HEK293T (cell line): ENCODE results near the gene NEO1.

Experiments used
- CTCF ChIA-PET: fragments of 350-600 bp; formaldehyde crosslinking; extraction: SDS; loops from one replicate; lab custom pipeline; 2021; ENCODE audit warnings: antibody characterized with exemption, inconsistent platforms; lab: Yijun Ruan, JAX
- POLR2A ChIA-PET: fragments of 350-600 bp; formaldehyde crosslinking; extraction: SDS; loops from one replicate; lab custom pipeline; 2020; ENCODE audit warnings: antibody characterized with exemption, inconsistent platforms; lab: Yijun Ruan, JAX
- DNase-seq: peaks from one replicate; pipeline ENCODE4 v3.0.0; 2012; ENCODE audit warnings: mixed read lengths; ENCODE audit errors: extremely low spot score
- ARNT ChIP-seq: fragments of 450-650 bp; IDR thresholded peaks from 2 replicates; pipeline ENCODE4 v1.6.1; 2017; ENCODE audit warnings: mild to moderate bottlenecking
- BHLHE40 ChIP-seq: fragments of 450-650 bp; IDR thresholded peaks from 2 replicates; pipeline ENCODE4 v1.6.1; 2016; ENCODE audit warnings: mild to moderate bottlenecking, moderate library complexity, borderline replicate concordance
- CTBP1 ChIP-seq: fragments of 450-650 bp; IDR thresholded peaks from 2 replicates; pipeline ENCODE4 v1.6.1; 2016; ENCODE audit warnings: borderline replicate concordance
- ELF4 ChIP-seq: fragments of 450-650 bp; IDR thresholded peaks from 2 replicates; pipeline ENCODE4 v1.6.1; 2017; ENCODE audit warnings: antibody characterized with exemption
- FOXA1 ChIP-seq: fragments of 450-650 bp; IDR thresholded peaks from 2 replicates; pipeline ENCODE4 v1.6.1; 2016; ENCODE audit warnings: mild to moderate bottlenecking
- FOXK2 ChIP-seq: fragments of 450-650 bp; IDR thresholded peaks from 2 replicates; pipeline ENCODE4 v1.6.1; 2016; ENCODE audit warnings: mild to moderate bottlenecking
- FOXM1 ChIP-seq: fragments of 450-650 bp; IDR thresholded peaks from 2 replicates; pipeline ENCODE4 v1.6.1; 2017; ENCODE audit warnings: mild to moderate bottlenecking, borderline replicate concordance
- HDGF ChIP-seq: fragments of 450-650 bp; IDR thresholded peaks from 2 replicates; pipeline ENCODE4 v1.6.1; 2017; ENCODE audit warnings: antibody characterized with exemption, borderline replicate concordance
- L3MBTL2 ChIP-seq: fragments of 450-650 bp; conservative IDR thresholded peaks from 2 replicates; pipeline ENCODE4 v1.6.1; 2016; ENCODE audit warnings: mild to moderate bottlenecking
- LEF1 ChIP-seq: fragments of 450-650 bp; IDR thresholded peaks from 2 replicates; pipeline ENCODE4 v1.6.1; 2017; ENCODE audit warnings: mild to moderate bottlenecking, borderline replicate concordance
- NFRKB ChIP-seq: fragments of 450-650 bp; IDR thresholded peaks from 2 replicates; pipeline ENCODE4 v1.6.1; 2016; ENCODE audit warnings: mild to moderate bottlenecking, moderate library complexity
- PKNOX1 ChIP-seq: fragments of 450-650 bp; IDR thresholded peaks from 2 replicates; pipeline ENCODE4 v1.6.1; 2016
- SP1 ChIP-seq: fragments of 450-650 bp; IDR thresholded peaks from 2 replicates; pipeline ENCODE4 v1.6.1; 2017
- SUZ12 ChIP-seq: fragments of 450-650 bp; IDR thresholded peaks from 2 replicates; pipeline ENCODE4 v1.6.1; 2016; ENCODE audit warnings: mild to moderate bottlenecking
- TARDBP ChIP-seq: fragments of 450-650 bp; IDR thresholded peaks from 2 replicates; pipeline ENCODE4 v1.6.1; 2016
- ZNF384 ChIP-seq: fragments of 450-650 bp; IDR thresholded peaks from 2 replicates; pipeline ENCODE4 v1.6.1; 2016

The NEO1 gene

GRCh38 chr15:73139744-73140553 lies 87.7 kb downstream of the NEO1 start:
- CTCF ChIA-PET = no interaction called here
- no peak for TF ChIP-seq TARDBP
- no peak for TF ChIP-seq HDGF
- TF ChIP-seq BHLHE40 = no peak
- POLR2A ChIA-PET = no interaction called here
- no peak for DNase-seq

GRCh38 chr15:73141216-73141900 lies 89.1 kb downstream of the NEO1 start:
- no peak for DNase-seq
- CTCF ChIA-PET = no interaction called here
- POLR2A ChIA-PET = no interaction called here
- TF ChIP-seq SP1 (no peak), FOXA1 (no peak), FOXM1 (no peak), SUZ12 (no peak), BHLHE40 (no peak), PKNOX1 (no peak), HDGF (no peak), CTBP1 (no peak), ELF4 (no peak), LEF1 (no peak), ZNF384 (no peak), L3MBTL2 (no peak), FOXK2 (no peak), NFRKB (no peak), ARNT (no peak), TARDBP (no peak)

- POLR2A ChIA-PET = no interaction called here
Observed at GRCh38 chr15:73142802-73143762, 90.8 kb downstream of the NEO1 start.

GRCh38 chr15:73143763-73144155 lies 91.5 kb downstream of the NEO1 start:
- TF ChIP-seq HDGF = no peak
- TF ChIP-seq TARDBP = no peak
- no peak for TF ChIP-seq SP1
- TF ChIP-seq SUZ12 = no peak
- TF ChIP-seq BHLHE40 = no peak
- no peak for TF ChIP-seq FOXM1
- TF ChIP-seq FOXA1 = no peak
- no peak for TF ChIP-seq PKNOX1
- TF ChIP-seq CTBP1 = no peak
- TF ChIP-seq NFRKB = no peak
- TF ChIP-seq LEF1 = no peak
- no peak for TF ChIP-seq ELF4
- no peak for TF ChIP-seq FOXK2
- no peak for TF ChIP-seq L3MBTL2
- ChIA-PET POLR2A (no interaction called here), CTCF (no interaction called here)
- DNase-seq = no peak

More at GRCh38 chr15:73142802-73143762, 90.8 kb downstream of the NEO1 start:
- CTCF ChIA-PET = no interaction called here
- DNase-seq = no peak
- TF ChIP-seq TARDBP (no peak), ARNT (no peak), ELF4 (no peak), FOXA1 (no peak), FOXM1 (no peak), PKNOX1 (no peak), NFRKB (no peak), HDGF (no peak), L3MBTL2 (no peak), ZNF384 (no peak), FOXK2 (no peak), SP1 (no peak), SUZ12 (no peak), CTBP1 (no peak), LEF1 (no peak)

GRCh38 chr15:73146419-73146818 lies 94.2 kb downstream of the NEO1 start:
- TF ChIP-seq BHLHE40 (no peak), L3MBTL2 (no peak), NFRKB (no peak), PKNOX1 (no peak), LEF1 (no peak), CTBP1 (no peak), ZNF384 (no peak), ARNT (no peak), SP1 (no peak), FOXA1 (no peak), SUZ12 (no peak), HDGF (no peak), ELF4 (no peak), FOXM1 (no peak), TARDBP (no peak), FOXK2 (no peak)
- ChIA-PET POLR2A (no interaction called here), CTCF (interaction anchor here (0.5 to 0.6 kb wide), 2 partner anchors 12 to 32 kb away, joined by 5 read pairs; no protein-coding TSS in a partner anchor)
- no peak for DNase-seq
